Measurements from ENCODE around the gene ARHGAP26.

DNA sequence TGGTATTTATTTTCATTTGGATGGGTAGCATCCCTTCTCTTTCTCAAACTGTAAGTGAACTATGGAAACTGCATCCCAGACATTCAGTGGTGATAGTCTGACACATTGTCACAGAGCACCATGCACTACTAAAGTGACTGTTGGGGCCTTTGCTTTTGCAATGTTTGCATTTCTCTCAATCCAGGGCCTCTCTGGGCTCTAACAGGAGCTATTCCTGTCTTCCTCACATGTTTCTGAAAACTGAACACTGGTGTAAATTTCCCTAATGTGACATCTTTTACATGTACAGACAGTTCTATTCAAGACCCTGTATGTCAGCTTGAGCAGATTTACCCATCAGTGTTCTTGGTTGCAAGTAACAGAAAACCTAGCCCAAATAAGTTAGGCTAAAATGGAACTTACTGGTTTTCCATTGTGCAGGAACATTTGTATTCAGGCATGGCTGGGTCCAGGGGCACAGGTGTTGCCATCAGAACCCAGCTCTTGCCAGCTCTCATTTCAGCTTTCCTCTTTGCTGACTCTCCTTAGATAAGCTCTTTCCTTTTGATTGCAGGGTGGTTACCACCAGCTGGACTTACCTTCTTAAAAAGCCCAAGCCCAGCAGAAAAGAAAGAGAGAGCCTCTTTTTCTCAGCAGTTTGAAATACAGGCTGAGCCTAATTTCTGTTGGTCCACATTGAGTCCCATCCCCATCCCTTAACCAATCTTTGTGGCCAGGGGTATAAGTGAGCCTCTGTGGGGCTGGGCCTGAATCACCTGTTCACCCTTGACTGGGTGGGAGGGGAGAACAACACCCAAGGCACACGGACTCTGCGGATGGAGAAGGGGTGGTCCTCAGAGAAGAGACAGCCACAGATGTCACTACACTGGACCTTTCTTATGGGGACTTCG lies 399.0 kb downstream of the ARHGAP26 start:
- no peak for TF ChIP-seq POLR2A (IDR thresholded peaks at IDR 0.05)
- TF ChIP-seq, protein P1, sequence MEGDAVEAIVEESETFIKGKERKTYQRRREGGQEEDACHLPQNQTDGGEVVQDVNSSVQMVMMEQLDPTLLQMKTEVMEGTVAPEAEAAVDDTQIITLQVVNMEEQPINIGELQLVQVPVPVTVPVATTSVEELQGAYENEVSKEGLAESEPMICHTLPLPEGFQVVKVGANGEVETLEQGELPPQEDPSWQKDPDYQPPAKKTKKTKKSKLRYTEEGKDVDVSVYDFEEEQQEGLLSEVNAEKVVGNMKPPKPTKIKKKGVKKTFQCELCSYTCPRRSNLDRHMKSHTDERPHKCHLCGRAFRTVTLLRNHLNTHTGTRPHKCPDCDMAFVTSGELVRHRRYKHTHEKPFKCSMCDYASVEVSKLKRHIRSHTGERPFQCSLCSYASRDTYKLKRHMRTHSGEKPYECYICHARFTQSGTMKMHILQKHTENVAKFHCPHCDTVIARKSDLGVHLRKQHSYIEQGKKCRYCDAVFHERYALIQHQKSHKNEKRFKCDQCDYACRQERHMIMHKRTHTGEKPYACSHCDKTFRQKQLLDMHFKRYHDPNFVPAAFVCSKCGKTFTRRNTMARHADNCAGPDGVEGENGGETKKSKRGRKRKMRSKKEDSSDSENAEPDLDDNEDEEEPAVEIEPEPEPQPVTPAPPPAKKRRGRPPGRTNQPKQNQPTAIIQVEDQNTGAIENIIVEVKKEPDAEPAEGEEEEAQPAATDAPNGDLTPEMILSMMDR (IDR thresholded peaks at IDR 0.05), result no peak
- no peak for TF ChIP-seq POLR2AphosphoS5 (IDR thresholded peaks at IDR 0.05)
- TF ChIP-seq EP300 (IDR thresholded peaks at IDR 0.05), result no peak

All from sigmoid colon (tissue), 4 donors.